ENCODE results near the gene RAB35.
A peak's percentile ranks its signal among the peaks of the same experiment; 100 is the strongest.

RAB35 gene

DNA sequence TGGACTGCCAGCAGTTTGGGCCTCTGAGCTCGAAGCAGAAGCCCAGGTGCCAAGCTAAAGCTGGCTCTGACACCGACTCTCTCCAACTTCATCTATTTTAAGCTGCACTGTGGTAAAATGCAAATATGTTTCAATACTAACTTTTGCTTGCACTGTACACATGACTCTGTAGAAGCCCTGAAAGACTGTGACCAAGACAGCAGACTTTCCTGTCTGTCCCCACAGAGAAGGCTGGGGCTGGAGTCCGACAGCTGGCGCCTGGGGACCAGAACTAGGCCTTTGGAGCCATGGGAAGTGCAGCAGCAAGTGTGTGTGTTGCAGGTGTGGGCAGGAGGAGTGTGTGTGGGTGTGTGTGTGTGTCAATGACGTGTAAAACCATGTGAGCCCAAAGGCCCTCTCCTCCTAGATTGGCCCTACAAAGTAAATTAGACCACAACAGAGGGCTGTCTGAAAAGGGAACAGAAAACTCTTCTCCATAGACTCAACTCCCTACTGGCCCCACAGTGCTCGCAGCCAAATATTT lies 16.4 kb upstream of the RAB35 start:
- DNase-seq (ENCODE audit: low read depth) = no peak

GRCh38 chr12:120132054-120132836 lies 15.7 kb upstream of the RAB35 start:
- no peak for DNase-seq (ENCODE audit: low read depth)

DNA sequence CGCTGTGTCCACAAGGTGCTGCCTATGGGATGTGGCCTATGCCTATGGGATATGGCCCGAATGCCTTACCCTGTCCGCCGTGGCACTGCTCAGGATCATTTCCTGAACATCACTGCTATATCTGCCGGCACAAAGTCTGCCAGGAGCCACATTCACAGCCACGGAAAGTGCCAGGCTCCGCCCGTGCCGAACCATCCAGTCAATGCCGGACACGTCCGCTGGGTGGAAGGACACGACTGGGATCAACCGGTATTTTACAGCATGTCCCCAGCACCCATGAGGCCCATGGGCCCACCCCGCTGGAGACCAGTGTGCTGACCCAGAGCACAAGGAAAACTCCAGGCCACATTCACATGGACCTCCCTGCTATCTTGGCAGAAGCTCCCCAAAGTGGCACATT lies 14.6 kb upstream of the RAB35 start:
- no peak for DNase-seq (ENCODE audit: low read depth)

DNA sequence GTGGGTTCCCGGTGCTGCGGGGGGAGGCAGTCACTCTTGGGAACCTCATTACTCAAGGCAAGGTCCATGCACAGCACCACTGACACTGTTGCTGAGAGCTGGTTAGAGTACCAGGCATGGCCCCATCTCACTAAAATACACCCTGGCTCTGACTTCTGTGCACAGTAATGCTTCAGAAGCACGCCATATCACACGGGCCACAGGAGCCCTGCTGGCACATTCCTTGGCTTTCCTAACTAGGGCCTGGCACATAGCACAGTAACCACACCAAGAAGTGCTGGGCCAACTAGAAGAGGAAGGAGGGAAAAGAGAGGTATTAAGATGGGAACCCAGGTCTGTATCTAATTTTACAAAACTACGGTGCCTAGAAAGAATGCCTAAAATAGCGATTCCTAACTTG lies 13.5 kb upstream of the RAB35 start:
- DNase-seq (ENCODE audit: low read depth) = no peak

DNA sequence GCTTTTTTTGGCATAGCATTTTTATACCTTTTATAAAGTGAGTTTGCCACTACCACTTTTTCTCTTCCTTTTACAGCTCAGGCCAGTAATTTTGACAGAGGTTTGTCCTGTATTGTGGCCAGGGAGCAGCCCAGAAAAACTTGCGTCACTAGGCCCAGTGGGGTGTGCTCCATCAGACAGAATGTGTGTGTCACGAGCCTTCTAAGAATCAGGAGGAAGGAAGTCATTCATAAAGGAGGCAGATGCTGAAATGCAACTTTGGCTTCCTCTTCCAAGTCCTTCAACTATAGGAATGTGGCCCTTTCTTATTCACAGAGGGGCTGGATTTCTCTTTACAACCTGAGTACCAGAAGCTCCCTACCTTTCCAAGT lies 10.1 kb upstream of the RAB35 start:
- no peak for DNase-seq (ENCODE audit: low read depth)

GRCh38 chr12:120125792-120126634 lies 9.5 kb upstream of the RAB35 start:
- no peak for DNase-seq (ENCODE audit: low read depth)

DNA sequence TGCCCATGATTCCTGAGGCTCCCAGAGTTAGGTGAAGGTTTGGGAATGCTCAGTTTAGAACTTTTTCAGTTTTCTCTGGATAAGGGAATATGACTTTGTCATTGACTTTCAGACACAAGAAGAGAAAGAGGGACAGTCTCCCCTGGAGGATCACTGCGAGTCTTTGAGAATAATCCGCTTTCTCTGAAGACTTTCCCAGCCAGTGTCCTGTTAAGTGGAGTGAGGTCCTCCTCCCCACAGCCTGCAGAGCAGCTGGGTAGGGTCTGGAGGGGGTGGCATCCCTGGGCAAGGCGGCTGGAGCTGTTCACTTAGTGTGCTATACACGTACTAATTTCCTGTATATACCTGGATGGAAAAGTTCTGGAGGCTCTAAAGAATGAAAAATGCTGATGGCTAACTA lies 8.5 kb upstream of the RAB35 start:
- no peak for DNase-seq (ENCODE audit: low read depth)

- DNase-seq (ENCODE audit: low read depth) = no peak
These were observed 5.3 kb upstream of the RAB35 start for GRCh38 chr12:120121766-120122293.

GRCh38 chr12:120121343-120121742 lies 4.8 kb upstream of the RAB35 start:
- no peak for DNase-seq (ENCODE audit: low read depth)

DNA sequence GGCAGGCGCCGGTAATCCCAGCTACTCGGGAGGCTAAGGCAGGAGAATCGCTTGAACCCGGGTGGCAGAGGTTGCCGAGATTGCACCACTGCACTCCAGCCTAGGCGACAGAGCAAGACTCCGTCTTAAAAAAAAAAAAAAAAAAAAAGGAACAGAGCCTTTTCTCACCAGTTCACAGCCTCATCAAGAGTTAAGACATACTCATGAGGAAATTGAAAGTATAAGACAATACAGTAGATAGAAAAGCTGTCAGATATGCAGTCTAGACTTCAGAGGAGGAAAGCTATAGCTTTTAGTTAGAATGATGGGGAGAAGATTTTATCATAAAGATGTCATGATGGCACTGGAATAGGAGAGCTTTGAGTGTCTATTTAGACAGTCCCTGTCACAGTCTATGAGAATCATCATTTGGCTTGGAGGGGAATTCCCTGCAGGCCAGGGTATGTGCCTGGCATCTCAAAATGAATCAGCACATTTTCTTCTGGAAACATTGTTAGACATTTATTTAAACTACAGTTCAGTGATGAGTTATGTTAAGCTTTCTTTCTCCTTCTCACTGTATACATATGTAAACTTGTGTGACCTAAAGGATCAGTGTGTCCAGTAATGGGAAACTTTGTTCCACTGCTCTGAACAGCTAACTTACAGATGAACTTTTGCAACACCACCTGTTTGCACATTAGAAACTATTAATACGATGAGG lies 2.9 kb upstream of the RAB35 start:
- DNase-seq (ENCODE audit: low read depth) = no peak

DNA sequence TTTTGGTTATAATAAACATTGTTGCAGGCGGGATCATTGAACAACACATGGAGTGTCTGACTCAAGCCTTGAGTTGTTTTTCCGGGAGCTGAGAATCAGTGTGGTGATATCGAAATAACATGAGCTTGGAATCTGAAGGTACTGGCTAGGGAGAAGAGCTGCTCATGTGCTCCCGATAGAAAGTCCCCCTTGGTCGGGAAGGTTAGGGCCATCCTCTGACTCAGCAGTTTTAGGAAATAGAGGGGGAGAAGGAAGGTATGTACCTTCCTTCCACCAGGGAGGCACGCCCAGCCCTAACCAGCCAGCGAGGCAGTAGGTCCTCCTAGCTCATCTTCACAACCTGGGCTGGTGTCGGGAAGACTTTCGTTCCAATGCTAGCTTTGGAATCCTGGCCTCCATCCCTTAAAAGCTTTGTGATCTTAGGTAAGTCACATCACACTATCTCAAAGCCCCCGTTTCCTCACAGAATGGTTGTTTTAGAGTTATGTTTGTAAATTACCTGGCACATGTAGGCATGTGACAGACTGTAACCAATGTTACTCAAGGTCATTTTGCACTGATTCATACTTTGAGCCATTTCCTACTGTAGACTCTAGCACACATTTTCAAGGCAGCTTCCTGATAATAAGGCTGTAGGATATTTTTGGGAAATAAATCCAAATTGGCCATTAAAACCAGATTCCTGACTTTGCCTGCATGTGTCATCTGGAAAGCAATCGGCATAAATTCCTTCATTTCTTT lies 1.9 kb upstream of the RAB35 start:
- DNase-seq (ENCODE audit: low read depth) = no peak

DNA sequence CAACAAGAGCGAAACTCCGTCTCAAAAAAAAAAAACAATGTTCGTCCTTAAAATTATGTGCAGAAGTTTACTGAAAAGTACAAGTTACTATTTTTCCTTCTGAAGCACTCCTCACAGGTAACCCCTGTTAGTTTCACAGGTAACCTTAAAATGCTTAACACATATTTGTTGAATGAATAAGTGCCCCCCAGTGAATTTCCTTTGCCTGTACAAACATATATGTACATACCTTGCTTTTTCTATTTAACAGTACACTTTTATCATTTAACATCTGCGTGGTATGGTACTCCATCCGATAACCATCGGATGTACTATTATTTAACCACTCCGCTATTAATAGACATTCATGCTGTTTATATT lies 1.4 kb upstream of the RAB35 start:
- DNase-seq (ENCODE audit: low read depth) = no peak

DNA sequence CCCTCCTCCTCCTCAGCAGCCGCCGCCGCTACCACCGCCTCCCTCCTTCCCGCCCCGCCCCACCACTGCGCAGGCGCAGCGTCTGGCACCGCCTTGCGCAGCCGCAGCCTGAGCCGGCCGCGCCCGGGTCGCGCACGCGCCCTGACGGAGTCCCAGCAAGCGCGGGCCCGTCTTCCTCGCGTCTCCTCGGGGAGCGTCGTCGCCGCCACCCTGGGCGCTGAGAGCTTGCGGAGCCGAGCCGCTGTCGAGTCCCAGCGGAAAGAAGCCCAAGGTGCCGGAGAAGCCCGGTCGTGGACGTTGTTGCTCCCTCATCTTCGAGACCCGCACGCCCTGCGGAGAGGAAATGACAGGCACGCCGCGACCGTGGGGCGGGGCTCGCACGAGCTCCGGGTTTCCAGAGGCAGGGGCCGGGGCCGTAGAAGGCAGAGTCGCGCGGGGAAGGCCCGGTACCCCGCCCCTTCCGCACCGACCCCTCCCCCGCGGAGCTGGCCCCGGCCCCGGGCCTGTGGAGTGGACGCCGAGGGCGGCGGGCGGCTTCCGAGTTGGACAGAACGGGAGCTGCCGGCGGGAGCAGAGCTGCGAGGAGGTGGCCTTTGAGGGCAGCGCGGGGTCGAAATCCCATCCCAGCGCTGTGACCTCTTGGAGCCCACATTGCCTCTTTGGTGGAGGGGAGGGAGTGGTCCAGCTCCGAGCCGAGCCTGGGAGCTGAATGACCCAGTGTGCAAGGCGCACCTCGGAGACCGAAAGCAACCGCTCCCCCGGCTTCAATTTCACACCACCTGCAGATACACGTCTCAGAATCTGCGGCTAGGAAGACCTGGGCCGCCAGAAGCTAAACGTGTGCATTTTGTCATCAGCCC lies 469 bp upstream of the RAB35 start:
- DNase-seq (ENCODE audit: low read depth) = peak; percentile 94

- DNase-seq (ENCODE audit: low read depth) = no peak
These were observed 687 bp downstream of the RAB35 start for GRCh38 chr12:120115692-120116440.

GRCh38 chr12:120115066-120115465 lies 1.5 kb downstream of the RAB35 start:
- no peak for DNase-seq (ENCODE audit: low read depth)

DNA sequence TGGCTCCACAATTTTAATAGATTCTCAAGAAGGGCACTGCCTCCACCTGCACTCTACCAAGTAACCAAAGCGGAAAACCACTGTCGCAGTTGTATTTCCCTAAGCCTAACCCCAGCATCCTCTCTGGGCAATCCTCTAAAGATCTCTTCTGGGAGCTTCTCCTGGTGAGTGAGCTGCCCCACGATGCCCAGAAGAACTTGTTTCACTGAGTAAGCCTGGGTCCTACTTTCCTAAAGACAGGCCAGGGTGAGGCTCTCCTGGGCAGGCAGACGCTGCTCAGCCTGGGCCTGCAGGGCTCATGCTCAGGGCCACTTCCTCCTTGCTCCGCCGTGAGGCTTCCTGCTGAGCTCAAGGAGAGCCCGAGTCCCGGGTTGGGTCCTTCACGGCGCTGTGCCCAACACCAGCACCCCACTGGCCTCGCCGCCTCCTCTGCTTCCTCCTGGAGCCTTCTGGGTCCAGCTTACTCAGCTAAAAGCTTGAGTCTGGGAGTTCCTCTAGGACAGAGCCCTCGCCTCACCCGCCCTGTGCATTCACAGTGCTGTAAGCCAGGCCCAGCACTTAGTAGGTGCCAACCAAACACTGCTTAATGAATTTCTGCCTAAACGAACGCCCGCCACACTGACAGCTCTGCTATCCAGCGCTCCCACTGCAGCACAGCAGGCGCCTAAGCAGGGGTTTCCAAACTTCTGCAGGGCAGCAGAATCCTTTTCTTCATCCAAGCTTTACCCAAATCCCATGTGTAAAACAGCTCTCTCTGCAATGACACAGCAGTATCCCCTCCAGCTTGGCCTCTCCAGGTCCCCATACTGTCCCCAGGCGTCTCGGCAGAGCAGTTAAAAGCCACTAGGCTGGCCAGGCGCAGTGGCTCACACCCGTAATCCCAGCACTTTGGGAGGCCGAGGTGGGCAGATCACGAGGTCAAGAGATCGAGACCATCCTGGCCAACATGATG lies 5.7 kb downstream of the RAB35 start:
- DNase-seq (ENCODE audit: low read depth) = no peak

DNA sequence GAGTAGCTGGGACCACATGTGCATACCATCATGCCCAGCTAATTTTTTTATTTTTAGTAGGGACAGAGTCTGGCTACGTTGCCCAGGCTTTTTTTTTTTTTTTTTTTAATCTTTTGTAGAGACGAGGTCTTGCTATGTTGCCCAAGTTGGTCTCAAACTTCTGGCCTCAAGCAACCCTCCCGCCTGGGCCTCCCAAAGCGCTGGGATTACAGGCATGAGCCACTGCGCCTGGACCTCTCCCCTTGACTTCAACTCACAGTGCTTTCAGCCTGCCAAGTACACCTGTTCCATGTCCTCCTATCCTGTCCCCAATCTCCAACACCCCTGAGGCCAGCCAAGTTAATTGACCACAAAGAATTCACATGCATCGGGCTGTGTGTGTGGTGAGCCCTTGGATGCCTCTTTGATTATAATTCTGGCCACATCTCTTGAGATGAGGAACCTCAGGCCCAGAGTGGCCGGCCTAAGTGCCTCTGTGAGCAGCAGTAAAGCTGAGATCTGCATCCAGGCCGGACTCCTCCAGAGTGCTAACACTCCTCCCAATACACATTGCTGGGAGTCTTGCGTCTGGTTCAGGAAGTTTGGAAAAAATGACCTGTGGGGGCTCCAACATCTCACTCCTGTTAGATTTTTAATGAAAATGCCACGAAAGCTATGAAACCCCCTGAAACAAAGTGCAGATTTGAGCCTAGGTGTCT lies 6.8 kb downstream of the RAB35 start:
- DNase-seq (ENCODE audit: low read depth) = no peak

- no peak for DNase-seq (ENCODE audit: low read depth)
These were observed 10.4 kb downstream of the RAB35 start for GRCh38 chr12:120106151-120106550.

Data from stimulated activated CD8-positive, alpha-beta memory T cell treated with anti-CD3 and anti-CD28 coated beads, Interleukin-15, amount 100 ng/mL, for 1 hour (primary cell).